Hematopoietic multipotent progenitor cell treated with erythropoietin and hydrocortisone succinate and interleukin-3 and kit ligand, for 8 days (in vitro differentiated cells): ENCODE measurements around the gene SYT6.
A peak's percentile ranks its signal among the peaks of the same experiment; 100 is the strongest.
"Not testable (repeated sequence)": the region's sequence is repeated elsewhere in the genome, so short reads cannot be mapped to it uniquely, and the experiment has no call there.

Experiments
- DNase-seq: peaks from one replicate; pipeline ENCODE4 v3.0.0-alpha.2; 2015

Gene SYT6

DNA sequence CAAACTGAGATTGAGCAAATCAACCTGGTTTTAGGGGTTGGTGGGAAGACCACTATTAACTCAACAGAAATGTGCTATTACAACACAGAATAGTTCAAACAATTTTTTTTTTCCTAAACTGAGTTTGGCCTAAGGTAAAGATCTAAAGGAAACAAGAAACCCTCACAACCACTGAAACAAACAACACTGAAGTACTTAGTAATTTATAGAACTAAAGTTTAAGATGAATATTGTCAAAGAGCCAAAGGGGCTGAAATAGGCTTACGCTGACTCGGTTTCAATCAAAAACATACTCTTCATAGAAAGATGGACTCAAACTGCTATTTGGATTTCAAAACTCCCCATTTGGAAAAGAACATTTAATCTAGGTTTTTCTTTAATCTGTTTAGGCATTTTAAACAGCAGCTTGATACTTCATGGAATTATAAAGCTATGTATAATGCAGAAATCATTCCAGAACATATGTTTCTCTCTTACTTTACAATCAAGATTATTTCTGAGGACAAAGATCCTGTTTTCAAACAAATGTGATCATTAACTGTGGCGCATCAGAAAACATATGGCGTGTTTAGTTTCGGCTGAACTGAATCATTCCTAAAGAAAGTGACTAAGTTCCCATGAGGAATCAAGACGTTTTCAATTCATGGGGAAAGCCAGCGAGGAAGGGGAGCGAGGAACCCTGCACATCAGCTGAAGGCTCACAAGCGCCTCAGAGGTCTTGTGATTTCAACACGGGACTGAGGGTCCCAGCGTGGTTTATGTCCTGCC is 62.7 kb downstream of the SYT6 start:
- DNase-seq = no peak

DNA sequence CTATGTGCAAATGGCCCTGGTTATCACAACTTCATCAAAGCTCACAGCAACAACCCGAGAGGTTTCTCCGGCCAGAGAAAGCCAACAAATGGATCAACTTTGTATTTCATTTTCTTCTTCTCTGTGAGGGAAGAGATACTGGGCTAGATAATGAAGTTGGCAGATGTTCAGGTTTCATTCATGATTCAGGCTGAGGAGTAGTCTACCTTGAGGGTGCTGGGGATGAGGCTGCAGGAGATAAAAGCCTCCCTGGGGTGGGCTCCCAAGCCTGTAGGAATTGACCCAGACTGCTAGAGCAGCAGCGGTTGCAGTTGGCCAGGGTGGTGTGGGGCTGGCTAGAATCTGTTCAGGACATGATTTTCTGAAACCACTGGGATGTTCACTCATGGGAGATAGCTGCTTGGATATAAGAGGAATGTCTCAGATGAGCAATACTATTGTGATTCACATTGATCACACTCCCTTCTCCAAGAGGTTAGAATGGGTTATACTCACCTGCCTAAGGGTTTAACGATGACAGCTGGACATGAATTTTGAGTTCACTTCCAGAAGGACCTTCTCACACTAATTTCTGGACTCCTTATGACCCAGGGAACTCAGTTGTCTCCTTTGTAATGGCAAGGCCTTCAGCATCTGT is 64.0 kb downstream of the SYT6 start:
- no peak for DNase-seq

GRCh38 chr1:114088392-114089299 is 65.0 kb downstream of the SYT6 start:
- DNase-seq = peak; percentile 47

- no peak for DNase-seq
These were observed 66.2 kb downstream of the SYT6 start for GRCh38 chr1:114087495-114087894.

DNA sequence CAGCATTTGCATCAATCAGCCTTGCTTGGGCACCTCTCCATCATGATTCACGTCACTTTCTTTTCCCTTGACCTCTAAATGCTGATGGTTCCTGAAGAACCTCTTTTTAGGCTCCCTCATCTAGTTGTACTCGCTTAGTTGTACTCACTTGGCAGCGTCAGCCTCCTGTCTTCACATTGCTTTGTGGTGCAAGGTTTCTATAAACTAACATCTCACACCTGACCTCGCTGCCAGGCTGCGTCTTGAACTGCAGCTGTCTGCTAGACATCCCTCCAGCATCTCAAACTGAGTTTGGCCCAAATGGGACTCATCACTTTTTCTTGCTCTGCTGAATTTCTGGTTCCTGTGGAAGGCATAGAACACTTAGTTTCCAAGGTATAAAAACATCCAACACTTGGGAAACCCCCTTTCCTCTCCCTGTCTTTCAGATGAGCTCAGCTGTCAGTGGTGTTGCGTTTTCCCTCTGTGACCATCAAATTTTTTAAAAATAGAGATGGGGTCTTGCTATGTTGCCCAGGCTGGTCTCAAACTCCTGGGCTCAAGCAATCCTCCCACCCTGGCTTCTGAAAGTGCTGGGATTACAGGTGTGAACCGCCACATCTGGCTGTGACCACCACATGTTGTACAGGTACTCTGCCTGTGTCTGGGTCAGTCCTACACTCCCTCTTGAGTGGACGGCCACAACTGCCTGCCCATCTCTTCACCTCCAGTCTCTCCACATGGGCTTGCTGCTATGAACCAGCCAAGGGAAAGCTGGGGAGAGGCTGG is 66.9 kb downstream of the SYT6 start:
- DNase-seq = no peak

DNA sequence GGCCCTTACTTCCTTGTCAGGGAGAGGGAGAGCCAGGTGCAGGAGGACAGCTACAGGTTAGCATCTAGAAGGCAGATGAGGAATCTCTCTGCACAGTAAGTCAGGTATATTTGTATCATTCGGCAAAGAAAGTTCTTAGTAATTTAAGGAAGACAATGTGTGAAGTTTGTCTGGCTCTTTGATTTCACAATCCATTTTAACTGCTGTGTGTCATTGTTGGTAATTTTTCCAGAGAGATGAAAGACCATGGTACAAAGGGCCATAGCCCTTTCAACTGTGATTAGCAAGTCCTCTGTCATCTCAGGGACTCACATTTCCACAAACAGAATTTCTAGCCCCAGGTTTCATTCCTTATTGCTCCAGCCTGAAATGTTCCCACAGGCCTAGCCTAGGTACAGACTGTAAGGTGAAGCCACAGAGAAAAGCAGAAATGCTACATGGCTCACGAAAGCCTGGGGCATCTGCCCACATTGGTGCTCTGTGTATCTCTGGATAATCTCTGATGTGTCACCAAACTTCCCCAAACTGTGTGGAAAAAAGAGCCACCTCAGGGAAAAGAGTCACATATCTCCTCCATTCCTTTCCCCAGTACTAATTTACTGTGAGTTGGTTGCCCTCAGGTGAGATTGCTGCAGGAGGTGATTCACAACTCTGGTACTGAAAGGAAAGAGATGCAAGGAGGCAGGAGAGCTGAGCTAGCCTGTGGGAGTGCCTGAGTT is 70.6 kb downstream of the SYT6 start:
- DNase-seq = no peak

- no peak for DNase-seq
These were observed 71.4 kb downstream of the SYT6 start for GRCh38 chr1:114082304-114082630.

DNA sequence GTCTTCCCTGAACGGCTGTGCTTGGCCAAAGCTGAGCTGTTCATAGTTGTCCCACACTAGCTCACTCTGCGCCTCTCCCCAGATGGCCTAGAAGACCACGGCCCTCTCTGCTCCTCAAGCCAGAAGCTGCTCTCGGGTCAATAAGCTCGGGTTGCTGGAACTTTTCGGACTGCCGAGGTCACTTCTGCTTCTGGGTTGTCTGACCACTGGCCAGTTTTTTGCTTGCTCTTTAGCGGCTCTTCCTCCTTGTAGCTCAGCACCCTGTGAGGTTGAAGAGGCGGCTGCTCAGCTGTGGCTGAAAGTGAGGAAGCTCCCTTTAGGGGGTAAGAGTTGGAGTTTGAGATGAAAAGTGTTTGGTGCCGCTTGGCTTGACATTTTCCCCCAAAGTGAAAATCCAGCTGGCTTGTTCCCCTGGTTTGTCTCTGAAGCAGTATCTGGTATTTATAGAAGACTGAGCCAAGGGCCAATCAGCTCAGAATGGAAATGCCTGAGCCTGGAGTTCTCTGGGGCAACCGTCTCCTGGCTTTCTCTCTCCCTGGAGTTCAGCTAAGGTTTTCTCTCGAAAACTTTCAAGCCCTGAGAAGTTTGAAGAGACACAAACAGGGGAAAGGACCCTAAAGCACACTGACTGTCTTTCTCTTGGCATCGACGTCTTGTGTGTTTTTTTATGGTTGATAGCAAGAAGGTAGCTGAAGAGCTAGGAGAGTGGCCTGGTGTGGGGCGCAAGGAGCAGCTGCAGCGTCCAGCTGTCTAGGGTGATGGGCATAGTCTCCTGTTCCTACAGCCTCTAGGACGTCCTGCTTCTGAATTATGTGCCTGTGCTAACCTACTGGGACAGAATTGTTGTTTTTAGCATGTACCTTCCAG is 72.0 kb downstream of the SYT6 start:
- DNase-seq = no peak

DNA sequence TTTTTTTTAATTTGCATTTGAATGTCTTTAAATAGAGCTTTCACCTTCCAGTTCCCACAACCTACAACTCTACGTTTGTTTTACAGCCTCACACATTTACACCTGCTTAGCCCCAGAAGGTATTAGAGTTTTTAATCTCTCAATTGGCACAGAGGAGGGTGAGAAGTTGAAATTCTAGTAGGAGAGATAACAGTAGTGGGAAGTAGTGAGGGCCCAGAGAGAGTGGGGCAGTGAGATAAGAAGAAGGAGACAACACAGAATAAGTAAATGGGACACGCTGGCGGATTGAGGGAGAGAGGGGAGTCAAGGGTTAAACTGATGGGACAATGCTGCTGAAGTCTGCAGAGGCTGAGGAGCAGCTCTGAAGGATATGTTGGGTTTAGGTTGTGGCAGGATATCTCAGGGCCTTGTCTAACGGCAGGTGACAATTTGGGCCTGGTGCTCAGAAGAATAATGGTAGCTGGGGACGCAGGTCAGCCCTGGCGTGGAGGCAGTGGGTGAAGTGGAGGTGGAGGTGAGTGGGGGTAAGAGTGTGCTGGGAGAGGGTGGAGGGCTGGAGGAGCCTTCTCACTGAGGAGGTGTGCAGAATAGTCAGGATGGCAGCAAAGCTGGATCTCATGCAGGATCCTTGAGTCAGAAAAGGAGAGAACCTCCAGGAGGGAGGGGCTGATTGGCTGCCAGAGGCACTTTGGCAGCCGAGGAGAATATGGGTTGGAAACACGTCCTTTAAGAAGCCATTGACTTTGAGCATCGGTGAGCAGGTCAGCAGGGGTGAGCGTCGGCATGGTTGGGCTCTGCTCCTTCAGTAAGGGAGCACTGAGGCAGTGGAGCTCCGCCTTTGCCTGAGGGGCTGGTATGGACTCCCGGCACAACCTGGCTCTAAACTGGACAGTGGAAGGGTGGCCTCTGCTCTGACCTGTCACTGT is 72.9 kb downstream of the SYT6 start:
- peak; percentile 87 for DNase-seq

- no peak for DNase-seq
These were observed 74.0 kb downstream of the SYT6 start for GRCh38 chr1:114079596-114080190.

- peak; percentile 77 for DNase-seq
These were observed 75.6 kb downstream of the SYT6 start for GRCh38 chr1:114078116-114078515.

GRCh38 chr1:114077188-114077587 is 76.5 kb downstream of the SYT6 start:
- DNase-seq = no peak

- no peak for DNase-seq
These were observed 77.4 kb downstream of the SYT6 start for GRCh38 chr1:114076308-114076707.

DNA sequence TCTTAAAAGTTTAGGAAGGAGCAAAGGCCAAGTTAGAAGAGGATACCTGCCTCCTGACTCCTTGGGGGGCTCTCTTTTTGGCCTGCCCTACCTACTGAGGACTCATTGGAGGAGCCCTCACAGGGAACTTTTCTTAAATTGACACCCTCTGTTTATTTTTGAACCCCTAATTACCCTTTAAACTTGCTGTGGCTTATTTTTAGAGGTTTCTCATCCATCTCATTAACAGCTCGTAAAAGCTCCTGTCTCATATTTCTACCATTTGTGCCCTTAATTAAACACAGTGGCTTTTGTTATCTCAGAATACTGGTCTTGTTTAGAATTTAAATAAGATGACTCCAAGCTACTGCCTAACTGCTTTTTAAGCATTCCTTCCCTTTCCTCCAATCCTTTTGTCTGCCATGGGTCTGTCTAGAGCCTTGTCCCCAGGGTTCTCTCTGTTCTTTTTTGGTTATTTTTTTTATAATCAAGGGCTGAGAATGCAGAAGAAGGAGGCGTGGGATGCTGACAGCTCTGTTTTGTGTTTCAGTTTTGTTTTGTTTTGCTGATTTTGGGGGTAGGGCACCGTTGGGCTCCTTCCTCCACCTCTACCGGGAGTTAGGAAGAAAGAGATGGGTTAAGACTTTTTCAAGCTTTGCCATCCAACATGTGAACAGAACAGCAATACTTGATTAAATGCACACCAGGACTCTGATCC is 78.0 kb downstream of the SYT6 start:
- DNase-seq = no peak

GRCh38 chr1:114075105-114075504 is 78.6 kb downstream of the SYT6 start:
- DNase-seq = no peak

DNA sequence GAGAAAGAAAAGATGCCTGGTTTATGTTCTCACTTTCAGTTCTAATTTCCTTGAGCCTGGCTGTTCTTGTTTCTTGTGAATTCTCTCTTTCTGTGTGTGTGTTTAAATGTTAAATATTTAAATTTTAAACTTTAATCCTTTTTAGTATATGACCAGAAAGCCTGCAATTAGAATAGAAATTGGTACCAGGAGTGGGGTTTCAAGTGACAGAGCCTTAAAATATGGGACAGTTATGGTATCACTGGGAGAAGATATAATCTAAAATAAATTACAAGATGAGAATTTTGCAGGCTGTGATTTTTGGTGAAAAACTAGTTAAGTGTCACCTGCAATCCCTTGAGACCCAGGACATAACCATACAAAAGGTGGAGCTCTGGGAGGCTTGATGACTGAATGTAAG is 81.4 kb downstream of the SYT6 start:
- no peak for DNase-seq

DNA sequence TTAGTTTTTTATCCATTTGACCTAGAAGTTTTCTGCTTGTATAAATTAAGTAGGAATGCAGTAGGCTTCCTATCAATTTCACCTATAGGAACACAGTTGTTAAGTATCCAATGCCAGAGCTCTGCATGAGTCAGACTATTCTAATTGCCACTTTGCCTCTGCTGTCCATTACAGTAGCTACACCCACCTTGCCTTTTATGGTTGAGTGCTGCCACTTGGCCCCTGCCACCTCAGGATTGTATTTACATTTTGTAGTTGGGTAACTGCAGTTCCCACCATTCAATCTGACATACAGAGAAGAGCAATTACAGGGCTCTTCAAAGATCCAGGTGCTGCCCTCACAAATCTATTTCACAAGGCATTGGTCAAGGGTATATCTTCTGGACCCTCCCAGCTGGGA is 83.9 kb downstream of the SYT6 start:
- not testable (repeated sequence) for DNase-seq

DNA sequence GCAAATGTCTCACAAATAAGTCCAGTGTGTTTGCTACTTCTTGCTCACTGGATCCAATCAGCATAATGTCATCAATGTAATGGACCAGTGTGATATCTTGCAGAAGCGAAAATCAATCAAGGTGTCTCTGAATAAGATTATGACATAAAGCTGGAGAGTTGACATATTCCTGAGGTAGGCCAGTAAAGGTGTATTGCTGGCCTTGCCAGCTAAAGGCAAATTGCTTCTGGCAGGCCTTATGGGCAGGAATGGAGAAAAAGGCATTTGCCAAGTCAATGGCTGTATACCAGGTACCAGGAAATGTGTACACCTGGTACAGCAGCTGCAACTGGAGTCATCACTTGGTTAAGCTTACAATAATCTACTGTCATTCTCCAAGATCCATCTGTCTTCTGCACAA is 85.0 kb downstream of the SYT6 start:
- not testable (repeated sequence) for DNase-seq

GRCh38 chr1:114065671-114066070 is 88.0 kb downstream of the SYT6 start:
- DNase-seq = not testable (repeated sequence)
